ENCODE measurements around the gene LCTL.

Gene LCTL

DNA sequence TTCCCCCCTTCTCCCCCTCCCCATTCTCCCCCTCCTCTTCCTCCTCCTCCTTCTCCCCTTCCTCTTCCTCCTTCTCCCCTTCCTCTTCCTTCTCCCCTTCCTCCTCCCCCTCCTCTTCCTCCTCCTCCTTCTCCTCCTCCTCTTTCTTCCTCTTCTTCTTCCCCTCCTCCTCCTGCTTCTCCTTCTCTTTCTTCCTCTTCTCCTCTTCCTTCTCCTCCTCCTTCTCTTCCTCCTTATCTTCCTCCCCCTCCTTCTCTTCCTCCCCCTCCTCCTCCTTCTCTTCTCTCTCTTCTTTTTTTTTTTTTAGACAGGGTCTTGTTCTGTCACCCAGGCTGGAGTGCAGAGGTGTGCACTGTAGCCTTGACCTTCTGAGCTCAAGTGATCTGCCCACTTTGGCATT lies 21.2 kb upstream of the LCTL start:
- H3K4me3 ChIP-seq (ENCODE audit: control insufficient read depth, low read depth, low read length): no peak overlapping the region
- TF ChIP-seq, protein P1, sequence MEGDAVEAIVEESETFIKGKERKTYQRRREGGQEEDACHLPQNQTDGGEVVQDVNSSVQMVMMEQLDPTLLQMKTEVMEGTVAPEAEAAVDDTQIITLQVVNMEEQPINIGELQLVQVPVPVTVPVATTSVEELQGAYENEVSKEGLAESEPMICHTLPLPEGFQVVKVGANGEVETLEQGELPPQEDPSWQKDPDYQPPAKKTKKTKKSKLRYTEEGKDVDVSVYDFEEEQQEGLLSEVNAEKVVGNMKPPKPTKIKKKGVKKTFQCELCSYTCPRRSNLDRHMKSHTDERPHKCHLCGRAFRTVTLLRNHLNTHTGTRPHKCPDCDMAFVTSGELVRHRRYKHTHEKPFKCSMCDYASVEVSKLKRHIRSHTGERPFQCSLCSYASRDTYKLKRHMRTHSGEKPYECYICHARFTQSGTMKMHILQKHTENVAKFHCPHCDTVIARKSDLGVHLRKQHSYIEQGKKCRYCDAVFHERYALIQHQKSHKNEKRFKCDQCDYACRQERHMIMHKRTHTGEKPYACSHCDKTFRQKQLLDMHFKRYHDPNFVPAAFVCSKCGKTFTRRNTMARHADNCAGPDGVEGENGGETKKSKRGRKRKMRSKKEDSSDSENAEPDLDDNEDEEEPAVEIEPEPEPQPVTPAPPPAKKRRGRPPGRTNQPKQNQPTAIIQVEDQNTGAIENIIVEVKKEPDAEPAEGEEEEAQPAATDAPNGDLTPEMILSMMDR (IDR thresholded peaks at IDR 0.05; ENCODE audit: control insufficient read depth, insufficient read depth, low read depth, low read length, missing control alignments): no peak
- no peak for DNase-seq (ENCODE audit: low read depth)

GRCh38 chr15:66586155-66586976 lies 20.6 kb upstream of the LCTL start:
- H3K4me3 ChIP-seq (ENCODE audit: control insufficient read depth, low read depth, low read length): no peak overlapping the region
- TF ChIP-seq, protein P1 (IDR thresholded peaks at IDR 0.05; ENCODE audit: control insufficient read depth, insufficient read depth, low read depth, low read length, missing control alignments): no peak
- no peak for DNase-seq (ENCODE audit: low read depth)

- TF ChIP-seq, protein P1 (IDR thresholded peaks at IDR 0.05; ENCODE audit: control insufficient read depth, insufficient read depth, low read depth, low read length, missing control alignments): no peak
- DNase-seq (ENCODE audit: low read depth): no peak
- H3K4me3 ChIP-seq (ENCODE audit: control insufficient read depth, low read depth, low read length): no peak overlapping the region
Observed at GRCh38 chr15:66581972-66582537, 16.3 kb upstream of the LCTL start.

GRCh38 chr15:66580643-66581042 lies 14.8 kb upstream of the LCTL start:
- H3K4me3 ChIP-seq (ENCODE audit: control insufficient read depth, low read depth, low read length): no peak overlapping the region

GRCh38 chr15:66578286-66578875 lies 12.6 kb upstream of the LCTL start:
- H3K4me3 ChIP-seq (ENCODE audit: control insufficient read depth, low read depth, low read length): no peak overlapping the region
- TF ChIP-seq, protein P1 (IDR thresholded peaks at IDR 0.05; ENCODE audit: control insufficient read depth, insufficient read depth, low read depth, low read length, missing control alignments): no peak
- no peak for DNase-seq (ENCODE audit: low read depth)

More at GRCh38 chr15:66580643-66581042, 14.8 kb upstream of the LCTL start:
- no peak for DNase-seq (ENCODE audit: low read depth)
- TF ChIP-seq, protein P1 (IDR thresholded peaks at IDR 0.05; ENCODE audit: control insufficient read depth, insufficient read depth, low read depth, low read length, missing control alignments): no peak

GRCh38 chr15:66574596-66574950 lies 8.8 kb upstream of the LCTL start:
- no peak overlapping the region for H3K4me3 ChIP-seq (ENCODE audit: control insufficient read depth, low read depth, low read length)
- TF ChIP-seq, protein P1 (IDR thresholded peaks at IDR 0.05; ENCODE audit: control insufficient read depth, insufficient read depth, low read depth, low read length, missing control alignments): no peak
- no peak for DNase-seq (ENCODE audit: low read depth)
